IPS DF 19.7 (cell line): Measurements from ENCODE around the gene HECTD4.

Experiments
- DNase-seq: peaks from one replicate; pipeline ENCODE4 v3.0.0-alpha.2; 2013; ENCODE audit warnings: low read depth, low spot score

Gene HECTD4

GRCh38 chr12:112322441-112322840 lies 59.8 kb downstream of the HECTD4 start:
- no peak for DNase-seq

- no peak for DNase-seq
Observed at GRCh38 chr12:112321245-112321644, 61.0 kb downstream of the HECTD4 start.

GRCh38 chr12:112319395-112319794 lies 62.8 kb downstream of the HECTD4 start:
- no peak for DNase-seq

GRCh38 chr12:112317481-112317880 lies 64.8 kb downstream of the HECTD4 start:
- no peak for DNase-seq

GRCh38 chr12:112314981-112315380 lies 67.2 kb downstream of the HECTD4 start:
- no peak for DNase-seq

- no peak for DNase-seq
Observed at GRCh38 chr12:112309797-112310196, 72.4 kb downstream of the HECTD4 start.

GRCh38 chr12:112308652-112309051 lies 73.6 kb downstream of the HECTD4 start:
- no peak for DNase-seq

GRCh38 chr12:112308161-112308560 lies 74.1 kb downstream of the HECTD4 start:
- DNase-seq: no peak

- DNase-seq: no peak
Observed at GRCh38 chr12:112307317-112308011, 74.8 kb downstream of the HECTD4 start.

GRCh38 chr12:112305951-112306350 lies 76.3 kb downstream of the HECTD4 start:
- DNase-seq: no peak

GRCh38 chr12:112304436-112304835 lies 77.8 kb downstream of the HECTD4 start:
- no peak for DNase-seq

- no peak for DNase-seq
Observed at GRCh38 chr12:112303799-112304198, 78.4 kb downstream of the HECTD4 start.

GRCh38 chr12:112303004-112303403 lies 79.2 kb downstream of the HECTD4 start:
- DNase-seq: no peak

GRCh38 chr12:112299704-112300103 lies 82.5 kb downstream of the HECTD4 start:
- no peak for DNase-seq

GRCh38 chr12:112297188-112297587 lies 85.0 kb downstream of the HECTD4 start:
- no peak for DNase-seq

- no peak for DNase-seq
Observed at GRCh38 chr12:112296183-112296582, 86.0 kb downstream of the HECTD4 start.

GRCh38 chr12:112294793-112295192 lies 87.4 kb downstream of the HECTD4 start:
- no peak for DNase-seq

GRCh38 chr12:112288638-112289037 lies 93.6 kb downstream of the HECTD4 start:
- no peak for DNase-seq

GRCh38 chr12:112285600-112286401 lies 96.4 kb downstream of the HECTD4 start:
- no peak for DNase-seq

GRCh38 chr12:112283546-112283945 lies 98.7 kb downstream of the HECTD4 start:
- no peak for DNase-seq

- DNase-seq: no peak
Observed at GRCh38 chr12:112282920-112283319, 99.3 kb downstream of the HECTD4 start.

- no peak for DNase-seq
Observed at GRCh38 chr12:112275836-112276235, 106.4 kb downstream of the HECTD4 start.

- DNase-seq: no peak
Observed at GRCh38 chr12:112275207-112275606, 107.0 kb downstream of the HECTD4 start.
